OCI-LY7 (cell line): ENCODE data around the gene SCUBE2. TPM values are rescaled to one million over a fixed set of nuclear protein-coding genes. Genes with fewer than 3 reads are reported as not detected.

ENCODE experiments used
- BruUV-seq: library from RNA; stranded (reverse); fragments of 400-500 nt; replicated peaks from 2 replicates; lab custom pipeline; 2021; lab: Mats Ljungman, UMichigan
- CTCF ChIA-PET: fragments of 300-600 bp; sonication (Branson Sonifier 250); formaldehyde crosslinking; loops from one replicate; lab custom pipeline; 2022; ENCODE audit warnings: antibody characterized with exemption; ENCODE audit not compliant: unreplicated experiment; lab: Charles Lee
- POLR2A ChIA-PET: fragments of 300-600 bp; sonication (Branson Sonifier 250); formaldehyde crosslinking; loops from one replicate; lab custom pipeline; 2022; ENCODE audit warnings: antibody characterized with exemption; lab: Charles Lee
- DNase-seq: peaks from one replicate; pipeline ENCODE4 v3.0.0-alpha.2; 2015; ENCODE audit warnings: low spot score
- H2AFZ ChIP-seq: fragments of 200-600 bp; sonication (generic), shearing (Covaris generic); 2 replicates; pipeline ENCODE4 v1.6.1; 2014; ENCODE audit warnings: mild to moderate bottlenecking, antibody characterized with exemption, low read length, moderate library complexity
- H3K27ac ChIP-seq: fragments of 200-600 bp; sonication (generic); 2 replicates; pipeline ENCODE4 v1.5.1; 2014; ENCODE audit warnings: mixed run types, low read depth, mild to moderate bottlenecking, moderate library complexity, low read length, inconsistent platforms; ENCODE audit not compliant: poor library complexity, severe bottlenecking
- H3K36me3 ChIP-seq: fragments of 200-600 bp; sonication (generic); 2 replicates; pipeline ENCODE4 v1.6.1; 2014; ENCODE audit warnings: mild to moderate bottlenecking, antibody characterized with exemption, low read length, moderate library complexity, mixed read lengths; ENCODE audit not compliant: insufficient read depth
- H3K4me1 ChIP-seq: fragments of 200-600 bp; sonication (generic); 2 replicates; pipeline ENCODE4 v1.5.1; 2014; ENCODE audit warnings: mild to moderate bottlenecking, low read length; ENCODE audit not compliant: insufficient read depth, poor library complexity, severe bottlenecking
- H3K4me2 ChIP-seq: fragments of 200-600 bp; sonication (generic); 2 replicates; pipeline ENCODE4 v1.6.1; 2014; ENCODE audit warnings: mild to moderate bottlenecking, low read length
- H3K4me3 ChIP-seq: fragments of 200-600 bp; sonication (generic); 2 replicates; pipeline ENCODE4 v1.5.1; 2014; ENCODE audit warnings: mild to moderate bottlenecking, low read depth, low read length; ENCODE audit not compliant: poor library complexity, severe bottlenecking
- H3K79me2 ChIP-seq: fragments of 200-600 bp; sonication (generic); 2 replicates; pipeline ENCODE4 v1.6.1; 2016; ENCODE audit warnings: low read depth, mild to moderate bottlenecking, low read length, moderate library complexity, mixed read lengths; ENCODE audit not compliant: insufficient read depth
- H3K9me2 ChIP-seq: fragments of 200-600 bp; sonication (generic); 2 replicates; pipeline ENCODE4 v1.6.1; 2016; ENCODE audit warnings: mild to moderate bottlenecking, low read length, mixed read lengths; ENCODE audit not compliant: insufficient read depth
- H3K9me3 ChIP-seq: fragments of 200-600 bp; sonication (generic); 2 replicates; pipeline ENCODE4 v1.6.1; 2014; ENCODE audit warnings: mild to moderate bottlenecking, mixed run types, low read length, mixed read lengths
- H4K20me1 ChIP-seq: fragments of 200-600 bp; sonication (generic); 2 replicates; pipeline ENCODE4 v1.6.1; 2014; ENCODE audit warnings: mild to moderate bottlenecking, antibody characterized with exemption, low read length, moderate library complexity, mixed read lengths; ENCODE audit not compliant: insufficient read depth
- EZH2phosphoT487 ChIP-seq: fragments of 200-600 bp; sonication (generic); IDR thresholded peaks from 2 replicates; pipeline ENCODE4 v1.6.1; 2018; ENCODE audit warnings: low read depth, borderline replicate concordance, mild to moderate bottlenecking, mixed run types, antibody characterized with exemption, low read length, moderate library complexity, mixed read lengths
- intact Hi-C: fragments of 100-400 bp; cut with micrococcal nuclease; formaldehyde crosslinking; loops from one replicate; pipeline ENCODE4 v1.10.0; 2022; ENCODE audit not compliant: unreplicated experiment
- total RNA-seq, 2 experiments: library from RNA; depleted of rRNA in 1 of 2; stranded (reverse); fragments of >200 nt in 1 of 2; shearing (Covaris generic) in 1 of 2; gene quantifications; 2 replicates each; pipeline ENCODE4 v1.2.3, GENCODE V29; 2014 to 2022
- TF ChIP-seq, protein P1 (sequence below): fragments of 200-600 bp; sonication (generic); conservative IDR thresholded peaks from 2 replicates; pipeline ENCODE4 v1.5.1; 2014; ENCODE audit warnings: mild to moderate bottlenecking, antibody characterized with exemption, low read length, moderate library complexity, mixed read lengths

The SCUBE2 gene
- total RNA-seq, 2 experiments from 2014 or later, result not detected

DNA sequence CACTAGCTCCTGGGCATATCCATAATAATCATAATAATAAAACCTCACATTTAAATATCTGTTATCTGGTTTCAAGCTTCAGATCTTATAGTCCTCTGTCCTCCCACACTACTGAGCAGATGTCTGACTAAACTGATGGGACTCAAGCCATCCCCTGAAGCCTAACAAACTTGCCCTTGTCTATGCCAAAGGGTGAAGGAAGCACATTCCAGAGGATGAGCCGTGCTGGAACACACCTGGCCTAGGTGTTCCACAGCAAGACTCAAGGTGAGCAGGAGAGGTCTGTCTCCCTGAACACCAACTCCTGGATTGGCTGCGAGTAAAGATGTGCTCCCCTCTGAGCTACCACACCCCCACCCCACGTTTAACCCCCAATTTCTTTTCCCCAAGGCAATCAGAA, 14.7 kb downstream of the SCUBE2 start:
- ChIA-PET POLR2A (interaction anchor here (1.1 kb wide), 2 partner anchors 29 to 36 kb away, joined by 3 read pairs; no protein-coding TSS in a partner anchor), CTCF (no interaction called here)
- no TSS peak for BruUV-seq
- H3K4me2 ChIP-seq, result no peak overlapping the region
- H3K36me3 ChIP-seq, result no peaks in the 10 kb centered on the region
- intact Hi-C loops, result no loop called here
- no peak for DNase-seq
- no peaks in the 10 kb centered on the region for H3K9me3 ChIP-seq
- no peak overlapping the region for H3K4me3 ChIP-seq
- no peaks in the 10 kb centered on the region for H4K20me1 ChIP-seq
- no peak for TF ChIP-seq EZH2phosphoT487
- TF ChIP-seq, protein P1, sequence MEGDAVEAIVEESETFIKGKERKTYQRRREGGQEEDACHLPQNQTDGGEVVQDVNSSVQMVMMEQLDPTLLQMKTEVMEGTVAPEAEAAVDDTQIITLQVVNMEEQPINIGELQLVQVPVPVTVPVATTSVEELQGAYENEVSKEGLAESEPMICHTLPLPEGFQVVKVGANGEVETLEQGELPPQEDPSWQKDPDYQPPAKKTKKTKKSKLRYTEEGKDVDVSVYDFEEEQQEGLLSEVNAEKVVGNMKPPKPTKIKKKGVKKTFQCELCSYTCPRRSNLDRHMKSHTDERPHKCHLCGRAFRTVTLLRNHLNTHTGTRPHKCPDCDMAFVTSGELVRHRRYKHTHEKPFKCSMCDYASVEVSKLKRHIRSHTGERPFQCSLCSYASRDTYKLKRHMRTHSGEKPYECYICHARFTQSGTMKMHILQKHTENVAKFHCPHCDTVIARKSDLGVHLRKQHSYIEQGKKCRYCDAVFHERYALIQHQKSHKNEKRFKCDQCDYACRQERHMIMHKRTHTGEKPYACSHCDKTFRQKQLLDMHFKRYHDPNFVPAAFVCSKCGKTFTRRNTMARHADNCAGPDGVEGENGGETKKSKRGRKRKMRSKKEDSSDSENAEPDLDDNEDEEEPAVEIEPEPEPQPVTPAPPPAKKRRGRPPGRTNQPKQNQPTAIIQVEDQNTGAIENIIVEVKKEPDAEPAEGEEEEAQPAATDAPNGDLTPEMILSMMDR, result no peak
- H3K27ac ChIP-seq, result no peak overlapping the region
- H3K4me1 ChIP-seq, result no peaks in the 10 kb centered on the region
- no peaks in the 10 kb centered on the region for H3K9me2 ChIP-seq
- H2AFZ ChIP-seq, result no peak overlapping the region
- no peaks in the 10 kb centered on the region for H3K79me2 ChIP-seq

DNA sequence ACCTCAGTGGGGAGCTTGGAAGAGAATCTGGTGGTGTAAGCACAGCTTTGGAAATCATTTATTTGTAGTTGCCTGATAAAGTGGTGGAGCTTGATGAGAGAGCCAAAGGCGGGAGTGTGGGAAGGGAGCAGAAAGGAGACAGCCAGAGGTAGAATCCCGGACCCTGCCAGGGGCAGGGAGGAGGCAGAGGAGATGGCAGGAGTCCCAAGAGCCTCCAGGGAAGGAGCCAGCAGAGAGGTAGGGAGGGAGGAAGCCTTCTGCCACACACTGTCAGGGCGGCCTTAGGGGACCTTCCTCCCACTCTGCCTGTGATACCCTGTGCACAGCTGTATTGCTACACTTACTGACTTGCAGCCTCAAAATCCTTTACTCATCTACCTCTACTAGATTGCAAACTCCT, 15.4 kb downstream of the SCUBE2 start:
- Histone ChIP-seq H3K79me2 (no peaks in the 10 kb centered on the region), H3K4me3 (no peak overlapping the region), H3K9me2 (no peaks in the 10 kb centered on the region), H3K9me3 (no peaks in the 10 kb centered on the region), H3K4me1 (no peaks in the 10 kb centered on the region), H4K20me1 (no peaks in the 10 kb centered on the region), H2AFZ (no peak overlapping the region), H3K4me2 (no peak overlapping the region), H3K27ac (no peak overlapping the region), H3K36me3 (no peaks in the 10 kb centered on the region)
- ChIA-PET CTCF (no interaction called here), POLR2A (no interaction called here)
- no peak for DNase-seq
- intact Hi-C loops, result no loop called here
- TF ChIP-seq, protein P1, result no peak
- TF ChIP-seq EZH2phosphoT487, result no peak
- no TSS peak for BruUV-seq

DNA sequence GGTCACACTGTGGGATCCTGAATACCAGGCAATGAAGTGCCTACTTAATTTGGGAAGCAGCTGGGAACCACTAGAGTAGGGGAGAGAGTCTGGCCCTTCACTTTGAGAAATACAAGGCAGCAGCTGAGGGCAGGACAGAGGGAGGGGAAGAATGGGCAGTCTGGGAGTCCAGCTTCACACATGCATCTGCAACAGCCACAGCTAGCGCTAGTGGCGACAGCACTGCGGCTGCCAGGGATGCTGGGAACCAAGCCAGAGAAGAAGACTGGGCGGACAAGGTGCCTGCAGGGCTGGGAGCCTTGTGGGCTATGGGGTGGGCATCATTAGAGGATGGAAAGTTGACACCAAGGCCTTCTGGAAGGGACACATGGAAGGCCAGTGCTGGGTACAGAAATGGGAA, 15.8 kb downstream of the SCUBE2 start:
- POLR2A ChIA-PET, result no interaction called here

More for the DNA sequence above, 15.8 kb downstream of the SCUBE2 start:
- BruUV-seq, result no TSS peak
- H3K9me3 ChIP-seq, result no peaks in the 10 kb centered on the region
- TF ChIP-seq, protein P1, result no peak
- TF ChIP-seq EZH2phosphoT487, result no peak
- no peak overlapping the region for H3K4me3 ChIP-seq
- H3K79me2 ChIP-seq, result no peaks in the 10 kb centered on the region
- H3K9me2 ChIP-seq, result no peaks in the 10 kb centered on the region
- intact Hi-C loops, result no loop called here
- CTCF ChIA-PET, result no interaction called here
- H3K27ac ChIP-seq, result no peak overlapping the region
- H3K4me2 ChIP-seq, result no peak overlapping the region
- H2AFZ ChIP-seq, result no peak overlapping the region
- no peaks in the 10 kb centered on the region for H3K4me1 ChIP-seq
- DNase-seq, result no peak
- no peaks in the 10 kb centered on the region for H4K20me1 ChIP-seq
- no peaks in the 10 kb centered on the region for H3K36me3 ChIP-seq
